Activated CD8-positive, alpha-beta memory T cell treated with anti-CD3 and anti-CD28 coated beads for 24 hours (primary cell): ENCODE results near the gene USP17L22.
"Not testable (repeated sequence)": the region's sequence is repeated elsewhere in the genome, so short reads cannot be mapped to it uniquely, and the experiment has no call there.

Experiments
- DNase-seq: peaks from one replicate; pipeline ENCODE4 v3.0.0-alpha.2; 2020

The USP17L22 gene, protein sequence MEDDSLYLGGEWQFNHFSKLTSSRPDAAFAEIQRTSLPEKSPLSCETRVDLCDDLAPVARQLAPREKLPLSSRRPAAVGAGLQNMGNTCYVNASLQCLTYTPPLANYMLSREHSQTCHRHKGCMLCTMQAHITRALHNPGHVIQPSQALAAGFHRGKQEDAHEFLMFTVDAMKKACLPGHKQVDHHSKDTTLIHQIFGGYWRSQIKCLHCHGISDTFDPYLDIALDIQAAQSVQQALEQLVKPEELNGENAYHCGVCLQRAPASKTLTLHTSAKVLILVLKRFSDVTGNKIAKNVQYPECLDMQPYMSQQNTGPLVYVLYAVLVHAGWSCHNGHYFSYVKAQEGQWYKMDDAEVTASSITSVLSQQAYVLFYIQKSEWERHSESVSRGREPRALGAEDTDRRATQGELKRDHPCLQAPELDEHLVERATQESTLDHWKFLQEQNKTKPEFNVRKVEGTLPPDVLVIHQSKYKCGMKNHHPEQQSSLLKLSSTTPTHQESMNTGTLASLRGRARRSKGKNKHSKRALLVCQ

DNA sequence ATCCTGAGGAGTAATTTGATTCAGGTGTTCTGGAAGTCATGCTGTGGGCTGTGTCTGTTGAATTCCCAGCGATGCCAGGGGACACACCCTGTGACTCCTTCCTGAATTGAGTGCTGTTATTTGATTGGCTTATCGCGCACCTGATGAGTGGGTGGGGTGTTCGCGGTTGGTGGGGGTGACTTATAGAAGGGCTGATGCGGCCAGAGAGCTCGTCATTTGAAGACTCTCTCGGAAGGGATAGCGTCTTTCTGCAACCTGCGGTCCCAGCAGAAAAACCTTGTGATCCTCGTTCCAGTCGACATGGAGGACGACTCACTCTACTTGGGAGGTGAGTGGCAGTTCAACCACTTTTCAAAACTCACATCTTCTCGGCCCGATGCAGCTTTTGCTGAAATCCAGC is at the start of gene USP17L22:
USP17L22 (plus strand) TSS at position 301 of the 400 bp plus-strand sequence; CDS start at position 301, 0 bp downstream.
- DNase-seq, result not testable (repeated sequence)

DNA sequence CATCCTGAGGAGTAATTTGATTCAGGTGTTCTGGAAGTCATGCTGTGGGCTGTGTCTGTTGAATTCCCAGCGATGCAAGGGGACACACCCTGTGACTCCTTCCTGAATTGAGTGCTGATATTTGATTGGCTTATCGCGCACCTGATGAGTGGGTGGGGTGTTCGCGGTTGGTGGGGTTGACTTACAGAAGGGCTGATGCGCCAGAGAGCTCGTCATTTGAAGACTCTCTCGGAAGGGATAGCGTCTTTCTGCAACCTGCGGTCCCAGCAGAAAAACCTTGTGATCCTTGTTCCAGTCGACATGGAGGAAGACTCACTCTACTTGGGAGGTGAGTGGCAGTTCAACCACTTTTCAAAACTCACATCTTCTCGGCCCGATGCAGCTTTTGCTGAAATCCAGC is 47.6 kb upstream of the USP17L22 start, which contains the start of gene USP17L12:
USP17L12 (plus strand) TSS at position 301 of the 400 bp plus-strand sequence; CDS start at position 301, 0 bp downstream.
- not testable (repeated sequence) for DNase-seq

DNA sequence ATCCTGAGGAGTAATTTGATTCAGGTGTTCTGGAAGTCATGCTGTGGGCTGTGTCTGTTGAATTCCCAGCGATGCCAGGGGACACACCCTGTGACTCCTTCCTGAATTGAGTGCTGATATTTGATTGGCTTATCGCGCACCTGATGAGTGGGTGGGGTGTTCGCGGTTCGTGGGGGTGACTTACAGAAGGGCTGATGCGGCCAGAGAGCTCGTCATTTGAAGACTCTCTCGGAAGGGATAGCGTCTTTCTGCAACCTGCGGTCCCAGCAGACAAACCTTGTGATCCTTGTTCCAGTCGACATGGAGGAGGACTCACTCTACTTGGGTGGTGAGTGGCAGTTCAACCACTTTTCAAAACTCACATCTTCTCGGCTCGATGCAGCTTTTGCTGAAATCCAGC is 42.8 kb upstream of the USP17L22 start, which contains the start of gene USP17L13:
USP17L13 (plus strand) TSS at position 301 of the 400 bp plus-strand sequence; CDS start at position 301, 0 bp downstream.
- DNase-seq, result not testable (repeated sequence)

DNA sequence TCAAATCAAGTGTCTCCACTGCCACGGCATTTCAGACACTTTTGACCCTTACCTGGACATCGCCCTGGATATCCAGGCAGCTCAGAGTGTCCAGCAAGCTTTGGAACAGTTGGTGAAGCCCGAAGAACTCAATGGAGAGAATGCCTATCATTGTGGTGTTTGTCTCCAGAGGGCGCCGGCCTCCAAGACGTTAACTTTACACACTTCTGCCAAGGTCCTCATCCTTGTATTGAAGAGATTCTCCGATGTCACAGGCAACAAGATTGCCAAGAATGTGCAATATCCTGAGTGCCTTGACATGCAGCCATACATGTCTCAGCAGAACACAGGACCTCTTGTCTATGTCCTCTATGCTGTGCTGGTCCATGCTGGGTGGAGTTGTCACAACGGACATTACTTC is 37.2 kb upstream of the USP17L22 start:
- not testable (repeated sequence) for DNase-seq

DNA sequence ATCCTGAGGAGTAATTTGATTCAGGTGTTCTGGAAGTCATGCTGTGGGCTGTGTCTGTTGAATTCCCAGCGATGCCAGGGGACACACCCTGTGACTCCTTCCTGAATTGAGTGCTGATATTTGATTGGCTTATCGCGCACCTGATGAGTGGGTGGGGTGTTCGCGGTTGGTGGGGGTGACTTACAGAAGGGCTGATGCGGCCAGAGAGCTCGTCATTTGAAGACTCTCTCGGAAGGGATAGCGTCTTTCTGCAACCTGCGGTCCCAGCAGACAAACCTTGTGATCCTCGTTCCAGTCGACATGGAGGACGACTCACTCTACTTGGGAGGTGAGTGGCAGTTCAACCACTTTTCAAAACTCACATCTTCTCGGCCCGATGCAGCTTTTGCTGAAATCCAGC is 33.3 kb upstream of the USP17L22 start, which contains the start of gene USP17L15:
USP17L15 (plus strand) TSS at position 301 of the 400 bp plus-strand sequence; CDS start at position 301, 0 bp downstream.
- not testable (repeated sequence) for DNase-seq

DNA sequence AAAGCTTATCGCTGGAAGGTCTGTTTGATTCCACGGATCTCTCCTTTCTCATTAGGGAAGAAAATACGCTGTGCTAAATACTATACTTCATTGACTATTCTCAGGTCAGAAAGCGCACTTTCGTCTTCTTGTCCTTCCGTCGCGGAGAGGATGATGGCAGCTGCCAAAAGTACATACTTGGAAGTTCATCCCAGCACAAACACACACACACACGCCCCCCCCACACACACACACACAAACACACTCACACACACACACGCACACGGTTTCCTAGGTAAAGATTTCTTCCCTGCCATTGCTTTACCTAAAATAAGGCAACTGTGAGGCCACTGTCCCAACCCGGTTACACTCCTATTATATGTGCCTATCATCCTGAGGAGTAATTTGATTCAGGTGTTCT is 29.0 kb upstream of the USP17L22 start:
- DNase-seq, result not testable (repeated sequence)

DNA sequence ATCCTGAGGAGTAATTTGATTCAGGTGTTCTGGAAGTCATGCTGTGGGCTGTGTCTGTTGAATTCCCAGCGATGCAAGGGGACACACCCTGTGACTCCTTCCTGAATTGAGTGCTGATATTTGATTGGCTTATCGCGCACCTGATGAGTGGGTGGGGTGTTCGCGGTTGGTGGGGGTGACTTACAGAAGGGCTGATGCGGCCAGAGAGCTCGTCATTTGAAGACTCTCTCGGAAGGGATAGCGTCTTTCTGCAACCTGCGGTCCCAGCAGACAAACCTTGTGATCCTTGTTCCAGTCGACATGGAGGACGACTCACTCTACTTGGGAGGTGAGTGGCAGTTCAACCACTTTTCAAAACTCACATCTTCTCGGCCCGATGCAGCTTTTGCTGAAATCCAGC is 23.8 kb upstream of the USP17L22 start, which contains the start of gene USP17L17:
USP17L17 (plus strand) TSS at position 301 of the 400 bp plus-strand sequence; CDS start at position 301, 0 bp downstream.
- not testable (repeated sequence) for DNase-seq

DNA sequence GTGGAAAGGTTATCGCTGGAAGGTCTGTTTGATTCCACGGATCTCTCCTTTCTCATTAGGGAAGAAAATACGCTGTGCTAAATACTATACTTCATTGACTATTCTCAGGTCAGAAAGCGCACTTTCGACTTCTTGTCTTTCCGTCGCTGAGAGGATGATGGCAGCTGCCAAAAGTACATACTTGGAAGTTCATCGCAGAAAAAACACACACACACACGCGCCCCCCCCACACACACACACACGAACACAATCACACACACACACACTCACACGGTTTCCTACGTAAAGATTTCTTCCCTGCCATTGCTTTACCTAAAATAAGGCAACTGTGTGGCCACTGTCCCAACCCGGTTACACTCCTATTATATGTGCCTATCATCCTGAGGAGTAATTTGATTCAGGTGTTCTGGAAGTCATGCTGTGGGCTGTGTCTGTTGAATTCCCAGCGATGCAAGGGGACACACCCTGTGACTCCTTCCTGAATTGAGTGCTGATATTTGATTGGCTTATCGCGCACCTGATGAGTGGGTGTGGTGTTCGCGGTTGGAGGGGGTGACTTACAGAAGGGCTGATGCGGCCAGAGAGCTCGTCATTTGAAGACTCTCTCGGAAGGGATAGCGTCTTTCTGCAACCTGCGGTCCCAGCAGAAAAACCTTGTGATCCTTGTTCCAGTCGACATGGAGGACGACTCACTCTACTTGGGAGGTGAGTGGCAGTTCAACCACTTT is 19.3 kb upstream of the USP17L22 start, which contains the start of gene USP17L18:
USP17L18 (plus strand) TSS at position 678 of the 728 bp plus-strand sequence; CDS start at position 678, 0 bp downstream.
- DNase-seq, result peak; percentile 55

DNA sequence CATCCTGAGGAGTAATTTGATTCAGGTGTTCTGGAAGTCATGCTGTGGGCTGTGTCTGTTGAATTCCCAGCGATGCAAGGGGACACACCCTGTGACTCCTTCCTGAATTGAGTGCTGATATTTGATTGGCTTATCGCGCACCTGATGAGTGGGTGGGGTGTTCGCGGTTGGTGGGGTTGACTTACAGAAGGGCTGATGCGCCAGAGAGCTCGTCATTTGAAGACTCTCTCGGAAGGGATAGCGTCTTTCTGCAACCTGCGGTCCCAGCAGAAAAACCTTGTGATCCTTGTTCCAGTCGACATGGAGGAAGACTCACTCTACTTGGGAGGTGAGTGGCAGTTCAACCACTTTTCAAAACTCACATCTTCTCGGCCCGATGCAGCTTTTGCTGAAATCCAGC is 14.3 kb upstream of the USP17L22 start, which contains the start of gene USP17L19:
USP17L19 (plus strand) TSS at position 301 of the 400 bp plus-strand sequence; CDS start at position 301, 0 bp downstream.
- not testable (repeated sequence) for DNase-seq

DNA sequence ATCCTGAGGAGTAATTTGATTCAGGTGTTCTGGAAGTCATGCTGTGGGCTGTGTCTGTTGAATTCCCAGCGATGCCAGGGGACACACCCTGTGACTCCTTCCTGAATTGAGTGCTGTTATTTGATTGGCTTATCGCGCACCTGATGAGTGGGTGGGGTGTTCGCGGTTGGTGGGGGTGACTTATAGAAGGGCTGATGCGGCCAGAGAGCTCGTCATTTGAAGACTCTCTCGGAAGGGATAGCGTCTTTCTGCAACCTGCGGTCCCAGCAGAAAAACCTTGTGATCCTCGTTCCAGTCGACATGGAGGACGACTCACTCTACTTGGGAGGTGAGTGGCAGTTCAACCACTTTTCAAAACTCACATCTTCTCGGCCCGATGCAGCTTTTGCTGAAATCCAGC is 9.6 kb upstream of the USP17L22 start, which contains the start of gene USP17L20:
USP17L20 (plus strand) TSS at position 301 of the 400 bp plus-strand sequence; CDS start at position 301, 0 bp downstream.
- not testable (repeated sequence) for DNase-seq

DNA sequence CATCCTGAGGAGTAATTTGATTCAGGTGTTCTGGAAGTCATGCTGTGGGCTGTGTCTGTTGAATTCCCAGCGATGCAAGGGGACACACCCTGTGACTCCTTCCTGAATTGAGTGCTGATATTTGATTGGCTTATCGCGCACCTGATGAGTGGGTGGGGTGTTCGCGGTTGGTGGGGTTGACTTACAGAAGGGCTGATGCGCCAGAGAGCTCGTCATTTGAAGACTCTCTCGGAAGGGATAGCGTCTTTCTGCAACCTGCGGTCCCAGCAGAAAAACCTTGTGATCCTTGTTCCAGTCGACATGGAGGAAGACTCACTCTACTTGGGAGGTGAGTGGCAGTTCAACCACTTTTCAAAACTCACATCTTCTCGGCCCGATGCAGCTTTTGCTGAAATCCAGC is 4.8 kb upstream of the USP17L22 start, which contains the start of gene USP17L21:
USP17L21 (plus strand) TSS at position 301 of the 400 bp plus-strand sequence; CDS start at position 301, 0 bp downstream.
- DNase-seq, result not testable (repeated sequence)

DNA sequence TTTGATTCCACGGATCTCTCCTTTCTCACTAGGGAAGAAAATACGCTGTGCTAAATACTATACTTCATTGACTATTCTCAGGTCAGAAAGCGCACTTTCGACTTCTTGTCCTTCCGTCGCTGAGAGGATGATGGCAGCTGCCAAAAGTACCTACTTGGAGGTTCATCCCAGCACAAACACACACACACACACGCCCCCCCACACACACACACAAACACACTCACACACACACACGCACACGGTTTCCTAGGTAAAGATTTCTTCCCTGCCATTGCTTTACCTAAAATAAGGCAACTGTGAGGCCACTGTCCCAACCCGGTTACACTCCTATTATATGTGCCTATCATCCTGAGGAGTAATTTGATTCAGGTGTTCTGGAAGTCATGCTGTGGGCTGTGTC is 4.3 kb downstream of the USP17L22 start:
- peak; percentile 61 for DNase-seq
